Vagina (tissue), 2 donors: ENCODE results near the gene KIRREL3. TPM values are rescaled to one million over a fixed set of nuclear protein-coding genes. Genes with fewer than 3 reads are reported as not detected.

Experiments used
- DNase-seq, 2 donors: peaks; one replicate each; pipeline ENCODE4 v3.0.0-alpha.2; 2017; ENCODE audit errors: extremely low spot score in 2 of 2
- H3K27ac ChIP-seq: fragments of 200-600 bp; sonication (generic); one replicate; pipeline ENCODE4 v1.5.1; 2019
- H3K27me3 ChIP-seq: fragments of 200-600 bp; sonication (generic); one replicate; pipeline ENCODE4 v1.5.1; 2019
- H3K36me3 ChIP-seq, 2 donors: fragments of 200-600 bp; sonication (generic); one replicate each; pipeline ENCODE4 v1.5.1; 2017 to 2019
- H3K4me1 ChIP-seq: fragments of 200-600 bp; sonication (generic); one replicate; pipeline ENCODE4 v1.5.1; 2019
- H3K4me3 ChIP-seq, 2 donors: fragments of 200-600 bp; sonication (generic); 1 replicate in 1 of 2; 2 replicates in 1 of 2; pipeline ENCODE4 v1.5.1; 2016 to 2019
- H3K9me3 ChIP-seq: fragments of 200-600 bp; sonication (generic); one replicate; pipeline ENCODE4 v1.5.1; 2019
- POLR2A ChIP-seq, 2 donors: fragments of 450-650 bp; IDR thresholded peaks; one replicate each; pipeline ENCODE4 v1.6.1; 2017; ENCODE audit warnings: antibody characterized with exemption in 2 of 2, mild to moderate bottlenecking in 2 of 2, moderate library complexity in 2 of 2
- POLR2AphosphoS5 ChIP-seq, 2 donors: sonication (generic); formaldehyde crosslinking; IDR thresholded peaks; one replicate each; pipeline ENCODE4 v1.9.0; 2017; ENCODE audit warnings: antibody characterized with exemption in 2 of 2, mild to moderate bottlenecking in 2 of 2, low read depth in 1 of 2; ENCODE audit not compliant: insufficient read depth in 1 of 2
- intact Hi-C: fragments of 100-400 bp; cut with DNase I; formaldehyde crosslinking; loops from one replicate; pipeline ENCODE4 v1.15.1; 2023
- total RNA-seq: library from RNA; depleted of rRNA; stranded (reverse); fragments of >200 nt; gene quantifications from one replicate; pipeline ENCODE4 v1.2.3, GENCODE V29; 2016
- TF ChIP-seq, protein P1 (sequence below), 3 experiments: fragments of 450-650 bp in 2 of 3; fragments of 200-600 bp in 1 of 3; sonication (generic) in 1 of 3; IDR thresholded peaks; one replicate each; pipeline ENCODE4 v1.5.1; 2017 to 2019; ENCODE audit warnings: antibody characterized with exemption in 3 of 3, mild to moderate bottlenecking in 2 of 3, moderate library complexity in 2 of 3

Gene KIRREL3
- total RNA-seq, 1 donor from 2014 or later = not detected

DNA sequence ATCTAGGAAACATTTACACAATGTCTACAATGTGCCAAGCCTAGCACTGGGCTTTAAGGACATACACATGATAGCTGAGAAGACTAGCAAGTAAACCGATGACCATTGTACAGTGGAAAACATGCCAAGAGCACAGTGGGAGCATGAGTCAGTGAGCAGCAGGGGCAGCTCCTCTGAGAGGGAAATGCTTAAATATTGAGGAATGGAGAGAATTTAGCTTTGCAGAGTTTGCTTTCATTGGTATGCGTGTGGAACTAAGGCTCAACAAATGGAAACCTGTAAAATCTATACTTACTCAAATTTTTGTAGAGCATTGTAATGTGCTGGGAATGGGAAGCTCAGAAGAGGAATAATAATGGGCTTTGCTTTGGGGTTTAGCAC, 362.8 kb downstream of the KIRREL3 start:
- no peaks in the 10 kb centered on the region for H3K36me3 ChIP-seq
- no peaks in the 10 kb centered on the region for H3K27me3 ChIP-seq
- H3K27ac ChIP-seq = no peak overlapping the region
- no peak overlapping the region for H3K4me3 ChIP-seq
- TF ChIP-seq POLR2AphosphoS5 (IDR thresholded peaks at IDR 0.05; ENCODE audit: insufficient read depth in 1 of 2, low read depth in 1 of 2) (no peak), POLR2A (IDR thresholded peaks at IDR 0.05) (no peak)
- TF ChIP-seq, protein P1, sequence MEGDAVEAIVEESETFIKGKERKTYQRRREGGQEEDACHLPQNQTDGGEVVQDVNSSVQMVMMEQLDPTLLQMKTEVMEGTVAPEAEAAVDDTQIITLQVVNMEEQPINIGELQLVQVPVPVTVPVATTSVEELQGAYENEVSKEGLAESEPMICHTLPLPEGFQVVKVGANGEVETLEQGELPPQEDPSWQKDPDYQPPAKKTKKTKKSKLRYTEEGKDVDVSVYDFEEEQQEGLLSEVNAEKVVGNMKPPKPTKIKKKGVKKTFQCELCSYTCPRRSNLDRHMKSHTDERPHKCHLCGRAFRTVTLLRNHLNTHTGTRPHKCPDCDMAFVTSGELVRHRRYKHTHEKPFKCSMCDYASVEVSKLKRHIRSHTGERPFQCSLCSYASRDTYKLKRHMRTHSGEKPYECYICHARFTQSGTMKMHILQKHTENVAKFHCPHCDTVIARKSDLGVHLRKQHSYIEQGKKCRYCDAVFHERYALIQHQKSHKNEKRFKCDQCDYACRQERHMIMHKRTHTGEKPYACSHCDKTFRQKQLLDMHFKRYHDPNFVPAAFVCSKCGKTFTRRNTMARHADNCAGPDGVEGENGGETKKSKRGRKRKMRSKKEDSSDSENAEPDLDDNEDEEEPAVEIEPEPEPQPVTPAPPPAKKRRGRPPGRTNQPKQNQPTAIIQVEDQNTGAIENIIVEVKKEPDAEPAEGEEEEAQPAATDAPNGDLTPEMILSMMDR (IDR thresholded peaks at IDR 0.05) = no peak
- no peaks in the 10 kb centered on the region for H3K9me3 ChIP-seq
- no peaks in the 10 kb centered on the region for H3K4me1 ChIP-seq
- no peak for DNase-seq
- intact Hi-C loops = no loop called here

DNA sequence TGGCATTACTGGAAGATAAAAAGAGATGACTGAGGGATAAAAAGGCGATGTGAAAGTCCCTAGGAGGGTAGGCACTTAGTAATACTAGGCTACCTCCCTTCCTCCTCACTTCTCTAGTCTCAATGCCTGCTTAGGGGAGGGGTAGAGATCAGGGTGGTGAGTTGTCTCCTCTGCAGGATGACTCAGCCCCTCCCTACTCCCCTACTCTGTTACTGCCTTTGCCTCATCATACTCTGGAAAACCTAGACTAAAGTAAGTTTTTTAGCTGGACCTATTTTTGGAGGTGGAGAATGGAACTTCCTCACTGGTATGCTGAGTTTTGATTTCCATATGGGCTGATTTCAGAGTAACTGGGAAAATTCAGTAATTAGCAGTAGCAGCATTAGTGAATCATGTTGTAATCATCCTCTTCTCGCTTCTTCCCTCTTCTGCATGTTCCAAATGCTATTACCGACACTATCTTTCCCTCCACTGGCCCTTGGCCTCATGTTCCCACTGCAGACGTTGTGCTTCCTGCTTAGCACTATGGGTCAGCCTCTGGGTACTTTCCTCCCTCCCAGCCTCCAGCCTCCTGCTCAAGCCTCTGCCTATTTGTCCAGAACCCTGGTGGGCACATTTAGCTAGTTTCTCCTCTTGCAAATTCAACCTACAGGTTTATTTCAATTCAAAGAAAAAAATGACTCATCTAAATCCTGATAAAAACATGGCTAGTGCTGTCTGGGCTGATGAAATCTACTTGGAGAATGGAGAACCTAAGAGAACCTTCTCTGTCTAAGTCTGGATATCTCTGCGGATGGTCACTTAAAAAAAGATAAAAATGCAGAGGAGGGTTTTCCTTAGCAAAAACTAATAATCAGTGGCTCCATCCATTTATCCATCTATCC, 363.4 kb downstream of the KIRREL3 start:
- H3K27ac ChIP-seq = no peak overlapping the region
- intact Hi-C loops = no loop called here
- no peak overlapping the region for H3K4me3 ChIP-seq
- no peaks in the 10 kb centered on the region for H3K27me3 ChIP-seq
- no peak for DNase-seq
- TF ChIP-seq POLR2A (IDR thresholded peaks at IDR 0.05) (no peak), POLR2AphosphoS5 (IDR thresholded peaks at IDR 0.05; ENCODE audit: insufficient read depth in 1 of 2, low read depth in 1 of 2) (no peak)
- TF ChIP-seq, protein P1 (IDR thresholded peaks at IDR 0.05) = no peak
- no peaks in the 10 kb centered on the region for H3K4me1 ChIP-seq
- H3K9me3 ChIP-seq = no peaks in the 10 kb centered on the region
- H3K36me3 ChIP-seq = no peaks in the 10 kb centered on the region

- no peaks in the 10 kb centered on the region for H3K36me3 ChIP-seq
- no peak for TF ChIP-seq POLR2AphosphoS5 (IDR thresholded peaks at IDR 0.05; ENCODE audit: insufficient read depth in 1 of 2, low read depth in 1 of 2)
- TF ChIP-seq POLR2A (IDR thresholded peaks at IDR 0.05) = no peak
- TF ChIP-seq, protein P1 (IDR thresholded peaks at IDR 0.05) = no peak
- DNase-seq = no peak
- H3K9me3 ChIP-seq = no peaks in the 10 kb centered on the region
- intact Hi-C loops = no loop called here
- no peak overlapping the region for H3K4me3 ChIP-seq
- no peak overlapping the region for H3K27ac ChIP-seq
- no peaks in the 10 kb centered on the region for H3K4me1 ChIP-seq
- no peaks in the 10 kb centered on the region for H3K27me3 ChIP-seq
These were observed 365.1 kb downstream of the KIRREL3 start for GRCh38 chr11:126635511-126635910.

DNA sequence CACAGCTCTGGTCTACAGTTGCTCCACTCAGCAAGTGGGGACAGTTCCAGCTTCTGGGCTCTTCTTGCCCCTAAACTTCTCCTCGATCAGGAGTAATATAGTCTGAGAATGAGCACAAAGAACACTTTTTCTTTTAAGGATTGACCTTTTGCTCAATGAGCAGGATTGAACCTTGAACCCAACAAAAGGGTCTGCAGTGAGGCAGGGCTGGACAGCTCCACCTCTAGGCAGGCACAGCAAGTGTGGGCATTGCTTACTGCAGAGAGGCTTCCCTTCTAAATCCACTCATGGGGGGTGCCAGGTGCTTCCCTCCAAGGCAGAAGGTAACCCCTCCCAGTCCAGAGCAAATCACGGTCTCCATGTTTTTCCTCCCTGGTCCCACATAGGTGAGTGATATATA, 365.6 kb downstream of the KIRREL3 start:
- no peaks in the 10 kb centered on the region for H3K4me1 ChIP-seq
- intact Hi-C loops = no loop called here
- no peak overlapping the region for H3K27ac ChIP-seq
- no peak overlapping the region for H3K4me3 ChIP-seq
- no peaks in the 10 kb centered on the region for H3K36me3 ChIP-seq
- no peaks in the 10 kb centered on the region for H3K27me3 ChIP-seq
- H3K9me3 ChIP-seq = no peaks in the 10 kb centered on the region
- DNase-seq = no peak
- TF ChIP-seq, protein P1 (IDR thresholded peaks at IDR 0.05) = no peak
- TF ChIP-seq POLR2A (IDR thresholded peaks at IDR 0.05) = no peak
- TF ChIP-seq POLR2AphosphoS5 (IDR thresholded peaks at IDR 0.05; ENCODE audit: insufficient read depth in 1 of 2, low read depth in 1 of 2) = no peak

- intact Hi-C loops = no loop called here
- no peak for DNase-seq
- H3K36me3 ChIP-seq = no peaks in the 10 kb centered on the region
- peaks cover 8% of the 10 kb centered on the region for H3K4me1 ChIP-seq
- H3K27ac ChIP-seq = no peak overlapping the region
- H3K4me3 ChIP-seq = no peak overlapping the region
- H3K27me3 ChIP-seq = no peaks in the 10 kb centered on the region
- no peak for TF ChIP-seq POLR2A (IDR thresholded peaks at IDR 0.05)
- no peak for TF ChIP-seq POLR2AphosphoS5 (IDR thresholded peaks at IDR 0.05; ENCODE audit: insufficient read depth in 1 of 2, low read depth in 1 of 2)
- TF ChIP-seq, protein P1 (IDR thresholded peaks at IDR 0.05) = no peak
- no peaks in the 10 kb centered on the region for H3K9me3 ChIP-seq
These were observed 367.2 kb downstream of the KIRREL3 start for GRCh38 chr11:126633330-126633729.
